Measurements from ENCODE around the gene MEPE.

Gene MEPE, protein sequence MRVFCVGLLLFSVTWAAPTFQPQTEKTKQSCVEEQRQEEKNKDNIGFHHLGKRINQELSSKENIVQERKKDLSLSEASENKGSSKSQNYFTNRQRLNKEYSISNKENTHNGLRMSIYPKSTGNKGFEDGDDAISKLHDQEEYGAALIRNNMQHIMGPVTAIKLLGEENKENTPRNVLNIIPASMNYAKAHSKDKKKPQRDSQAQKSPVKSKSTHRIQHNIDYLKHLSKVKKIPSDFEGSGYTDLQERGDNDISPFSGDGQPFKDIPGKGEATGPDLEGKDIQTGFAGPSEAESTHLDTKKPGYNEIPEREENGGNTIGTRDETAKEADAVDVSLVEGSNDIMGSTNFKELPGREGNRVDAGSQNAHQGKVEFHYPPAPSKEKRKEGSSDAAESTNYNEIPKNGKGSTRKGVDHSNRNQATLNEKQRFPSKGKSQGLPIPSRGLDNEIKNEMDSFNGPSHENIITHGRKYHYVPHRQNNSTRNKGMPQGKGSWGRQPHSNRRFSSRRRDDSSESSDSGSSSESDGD

DNA sequence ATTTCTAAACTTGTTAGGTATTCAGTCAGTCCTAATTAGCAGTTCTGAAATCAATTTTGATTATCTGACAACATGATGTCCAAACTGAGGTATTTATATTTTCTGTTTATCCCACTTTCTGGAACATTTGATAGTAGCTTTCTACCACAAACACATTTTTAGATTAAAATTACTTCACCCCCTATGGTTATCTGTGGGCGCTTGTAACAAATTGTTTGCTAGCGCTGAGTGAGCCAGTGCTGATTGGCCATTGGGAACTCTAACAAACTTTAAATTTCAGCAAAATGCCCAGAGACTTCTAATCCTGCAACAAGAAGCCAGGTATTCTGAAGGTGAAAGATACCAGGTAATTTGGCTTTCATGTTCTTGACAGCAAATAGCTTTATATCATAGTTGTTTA lies at the start of gene MEPE:
Gene MEPE (plus strand): TSS at position 301 of the 400 bp plus-strand sequence. CDS start 1,746 bp downstream, outside the sequence.
- FAIRE-seq: no peak

DNA sequence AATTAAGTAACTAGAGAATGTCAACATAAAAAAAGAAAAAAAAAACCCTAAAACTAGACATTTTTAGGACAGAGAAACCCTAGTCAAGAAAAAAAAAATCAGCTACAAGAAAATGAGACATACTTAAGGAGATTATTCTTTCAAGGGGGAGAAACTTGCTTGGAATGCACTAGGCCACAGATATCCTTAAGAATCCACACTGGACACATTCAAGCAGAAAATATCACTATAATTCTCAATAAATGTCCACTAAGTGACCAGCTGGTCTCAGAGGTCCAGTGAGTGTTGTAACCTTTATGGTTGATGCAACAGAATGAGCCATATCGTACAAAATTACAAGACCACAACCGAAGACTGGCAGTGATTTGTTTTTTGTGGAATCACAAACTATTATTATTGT lies 49.0 kb upstream of the MEPE start:
- FAIRE-seq: no peak

DNA sequence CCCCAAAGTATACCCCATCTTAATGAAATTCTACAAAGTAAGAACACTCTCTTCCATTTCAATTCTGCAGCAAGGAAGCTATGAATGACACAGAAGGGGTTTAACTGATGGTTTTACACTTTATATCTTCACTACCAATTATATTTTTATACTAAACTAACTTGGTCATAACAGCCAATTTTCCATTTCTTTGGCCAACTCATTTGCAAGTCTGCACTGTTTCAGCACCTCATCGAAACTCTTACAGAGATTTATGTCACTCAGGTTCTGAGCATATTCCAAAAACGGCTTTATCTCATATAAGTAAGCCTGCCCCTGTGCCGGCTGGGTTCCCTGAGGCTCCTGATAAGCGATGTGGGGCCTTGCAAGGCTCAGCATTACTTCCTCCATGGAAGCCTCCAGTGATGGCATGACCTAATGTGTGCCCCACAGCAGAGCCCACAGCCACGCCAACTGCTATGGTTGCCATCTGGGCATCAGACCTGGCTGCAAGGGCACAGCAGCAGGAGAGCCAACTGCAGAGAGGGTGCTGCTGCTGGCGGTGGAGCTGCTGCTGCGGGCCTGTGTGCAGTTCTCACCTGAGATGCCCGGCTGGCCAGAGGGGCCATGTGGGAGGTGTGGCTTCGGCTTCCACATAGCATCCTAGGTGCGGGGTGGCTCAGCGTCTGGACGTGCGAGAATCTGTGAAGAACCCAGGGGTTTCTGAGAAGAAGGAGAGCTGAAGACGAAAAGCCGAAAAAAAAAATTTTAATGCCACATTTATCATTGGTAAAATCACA lies 46.8 kb upstream of the MEPE start:
- FAIRE-seq: no peak

DNA sequence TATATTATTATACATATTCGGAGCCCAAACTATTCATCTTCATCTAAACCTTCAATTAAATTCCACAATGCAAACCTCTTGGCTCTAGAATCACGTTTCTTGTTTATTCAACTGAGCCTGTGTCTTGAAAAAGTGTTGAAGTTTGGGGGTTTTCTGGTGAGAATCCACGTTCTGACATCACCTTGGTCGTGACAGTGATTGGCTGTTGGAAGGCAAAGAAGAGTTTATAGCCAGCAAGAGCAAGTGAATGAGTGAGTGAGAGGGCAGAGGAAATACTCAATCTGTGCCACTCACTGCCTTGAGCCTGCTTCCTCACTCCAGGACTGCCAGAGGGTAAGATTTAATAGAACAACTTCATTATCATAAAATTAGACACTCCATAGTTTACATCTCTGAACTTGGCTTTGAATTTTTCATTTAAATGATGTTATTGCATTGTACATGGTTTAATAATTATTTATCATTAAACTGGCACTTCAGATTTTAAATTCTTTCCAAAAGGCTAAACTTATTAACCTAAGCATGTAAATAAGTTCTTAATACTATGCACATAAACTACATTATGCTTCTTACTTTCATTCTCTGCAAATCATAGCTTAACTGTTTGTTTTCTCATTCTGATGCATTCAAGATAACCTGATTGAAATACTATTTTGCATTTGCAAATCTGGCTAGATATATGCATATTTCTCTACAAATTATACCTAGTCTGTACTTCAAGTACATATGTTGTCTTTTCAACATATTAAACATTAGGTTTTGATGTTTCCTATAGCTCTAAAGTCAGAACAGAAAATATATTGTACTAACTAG lies 33.3 kb upstream of the MEPE start, which contains the start of gene IBSP:
Gene IBSP (plus strand): TSS at position 254 of the 813 bp plus-strand sequence. CDS start 2,808 bp downstream, outside the sequence.
- FAIRE-seq: no peak

DNA sequence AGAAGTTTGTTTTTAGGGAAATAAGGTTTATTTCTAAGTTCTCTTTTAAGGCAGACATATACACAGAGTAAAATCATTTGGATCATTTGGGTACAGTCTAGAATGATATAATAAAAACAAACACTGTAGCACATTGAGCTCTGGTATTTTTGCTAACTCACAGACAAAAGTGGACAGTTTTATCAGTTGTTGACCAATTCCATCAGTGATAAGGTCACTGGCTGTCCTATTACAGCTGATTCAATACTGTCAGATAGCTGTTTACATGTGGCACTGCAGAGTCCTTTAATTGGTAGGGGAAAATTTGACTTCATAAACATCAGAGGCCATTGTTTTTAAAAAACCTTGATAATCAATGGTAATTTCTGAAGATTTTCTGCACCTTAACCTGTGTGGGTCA lies 29.9 kb upstream of the MEPE start:
- no peak for FAIRE-seq

DNA sequence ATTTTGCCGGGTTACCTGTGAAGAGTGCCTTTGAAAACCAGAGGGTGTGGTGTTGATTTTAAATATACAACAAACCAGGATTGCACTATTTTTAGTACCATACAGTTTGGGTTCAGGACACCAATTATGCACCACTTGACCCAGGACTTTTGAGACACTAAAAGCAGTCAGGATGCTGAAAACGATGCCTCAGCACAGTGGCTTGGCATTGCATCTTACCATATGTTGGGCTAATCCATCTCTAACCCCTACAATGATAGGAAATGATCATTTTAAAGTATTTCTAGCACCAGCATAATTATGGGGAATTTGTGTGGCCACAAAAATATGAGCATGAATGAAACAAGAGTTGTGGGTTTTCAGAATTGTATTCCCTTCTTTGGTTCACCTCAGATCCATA lies 29.3 kb upstream of the MEPE start:
- FAIRE-seq: no peak

DNA sequence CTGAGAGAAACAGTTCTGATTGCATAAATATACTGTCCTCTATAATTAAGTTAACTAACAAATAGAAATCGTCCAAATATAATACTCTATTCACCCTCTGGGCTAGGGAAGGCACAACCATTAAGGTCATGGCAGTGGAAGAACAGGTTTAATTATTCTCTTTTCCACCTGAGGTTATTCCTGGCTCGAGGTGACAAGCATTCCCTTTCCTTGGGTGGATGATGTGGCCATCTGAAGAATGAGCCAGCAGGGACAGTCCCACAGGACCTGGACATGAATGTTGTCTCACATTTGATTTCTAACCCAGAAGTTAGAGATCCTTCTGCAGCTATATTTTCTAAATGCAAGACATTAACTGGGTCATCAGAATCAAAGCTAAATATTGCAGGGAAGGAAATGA lies 27.9 kb upstream of the MEPE start:
- FAIRE-seq: no peak

DNA sequence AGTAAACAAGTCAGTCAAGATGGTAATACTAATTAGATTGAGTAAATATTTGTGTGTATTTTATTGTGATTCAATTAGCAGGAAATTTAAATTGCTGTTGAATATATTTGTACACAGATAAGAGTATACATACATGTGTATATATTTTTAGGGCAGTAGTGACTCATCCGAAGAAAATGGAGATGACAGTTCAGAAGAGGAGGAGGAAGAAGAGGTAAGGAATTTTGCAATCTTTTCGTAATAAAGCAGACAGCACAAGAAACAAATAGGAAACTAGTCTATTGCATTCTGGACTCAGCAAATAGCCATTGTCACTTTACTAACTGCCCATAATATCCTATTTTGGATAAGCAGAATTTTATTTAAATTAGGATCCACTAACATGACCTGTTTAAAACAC lies 26.8 kb upstream of the MEPE start:
- FAIRE-seq: no peak

DNA sequence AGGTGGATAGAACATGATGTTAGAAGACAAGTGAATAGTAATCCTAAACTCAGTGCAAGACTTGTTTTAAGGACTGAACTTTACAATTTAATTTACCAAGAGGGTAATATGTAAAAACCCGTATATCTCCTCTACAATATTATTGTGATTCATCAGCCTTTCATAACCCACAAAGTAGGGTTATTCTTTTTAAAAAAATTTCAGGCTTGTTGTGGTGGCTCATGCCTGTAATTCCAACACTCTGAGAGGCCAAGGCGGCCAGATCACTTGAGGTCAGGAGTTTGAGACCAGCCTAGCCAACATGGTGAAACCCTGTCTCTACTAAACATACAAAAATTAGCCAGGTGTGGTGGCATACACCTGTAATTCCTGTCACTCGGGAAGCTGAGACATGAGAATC lies 26.2 kb upstream of the MEPE start:
- FAIRE-seq: no peak

DNA sequence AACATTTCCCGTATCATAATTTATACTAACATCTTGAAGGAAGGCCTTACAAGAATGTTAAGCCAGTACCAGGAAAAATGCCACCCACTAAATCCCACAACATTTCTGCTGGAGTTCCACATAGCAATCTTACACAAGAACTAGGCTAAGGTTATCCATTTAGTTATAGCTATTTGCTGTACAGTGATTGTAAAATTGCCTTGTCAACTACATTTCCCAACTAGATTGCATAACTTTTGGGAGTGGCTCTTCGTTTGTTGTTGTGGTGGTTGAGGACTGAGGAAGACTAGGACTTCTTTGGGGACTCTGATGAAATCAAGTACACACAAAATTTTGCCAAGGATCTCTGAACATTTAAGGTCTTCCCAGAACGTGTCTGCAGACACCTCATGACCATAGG lies 25.4 kb upstream of the MEPE start:
- no peak for FAIRE-seq

DNA sequence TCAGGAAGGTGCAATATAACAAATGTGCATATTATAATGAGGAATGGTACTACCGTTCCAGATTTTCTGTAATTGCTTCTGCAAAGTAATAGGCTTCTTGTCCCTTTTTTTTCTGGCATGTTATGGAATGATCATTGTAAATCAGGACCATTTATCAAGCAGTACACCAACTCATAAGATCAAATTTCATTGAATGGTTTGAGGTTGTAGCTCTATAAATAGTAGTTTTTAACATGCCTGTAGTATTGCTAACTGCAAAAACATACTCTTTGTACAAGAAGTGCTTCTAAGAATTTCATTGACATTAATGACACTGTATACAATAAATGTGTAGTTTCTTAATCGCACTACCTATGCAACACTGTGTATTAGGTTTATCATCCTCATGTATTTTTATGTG lies 20.8 kb upstream of the MEPE start:
- FAIRE-seq: no peak

DNA sequence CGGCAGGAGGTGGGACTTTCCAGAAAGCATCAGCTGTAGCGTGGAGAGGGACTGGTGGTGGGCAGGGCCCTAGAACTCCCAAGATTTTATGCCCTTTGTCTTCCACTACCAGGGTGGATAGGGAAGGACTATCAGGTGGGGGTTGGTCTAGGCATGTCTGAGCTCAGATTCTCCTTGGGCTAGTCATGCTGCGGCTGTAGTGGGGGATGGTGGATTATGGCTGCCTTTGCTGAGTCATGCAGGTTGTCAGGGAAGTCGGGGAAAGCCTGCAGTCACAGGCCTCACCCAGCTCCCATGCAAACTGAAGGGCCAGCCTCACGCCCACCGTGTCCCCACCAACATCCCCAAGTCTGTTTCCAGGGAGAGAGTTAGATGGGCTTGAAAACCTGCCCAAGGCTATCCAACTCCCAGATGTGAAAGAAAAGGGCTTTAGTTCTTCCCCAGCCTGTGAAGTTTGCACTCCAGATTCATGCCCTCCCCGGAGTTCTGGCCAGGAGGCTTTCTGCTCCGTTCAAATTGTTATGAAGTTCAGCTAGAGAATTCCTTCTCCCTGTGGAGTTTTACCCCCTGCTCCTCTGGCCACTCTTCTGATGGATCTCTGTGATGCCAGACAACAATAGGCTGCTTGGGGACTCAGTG lies 13.4 kb upstream of the MEPE start:
- no peak for FAIRE-seq

DNA sequence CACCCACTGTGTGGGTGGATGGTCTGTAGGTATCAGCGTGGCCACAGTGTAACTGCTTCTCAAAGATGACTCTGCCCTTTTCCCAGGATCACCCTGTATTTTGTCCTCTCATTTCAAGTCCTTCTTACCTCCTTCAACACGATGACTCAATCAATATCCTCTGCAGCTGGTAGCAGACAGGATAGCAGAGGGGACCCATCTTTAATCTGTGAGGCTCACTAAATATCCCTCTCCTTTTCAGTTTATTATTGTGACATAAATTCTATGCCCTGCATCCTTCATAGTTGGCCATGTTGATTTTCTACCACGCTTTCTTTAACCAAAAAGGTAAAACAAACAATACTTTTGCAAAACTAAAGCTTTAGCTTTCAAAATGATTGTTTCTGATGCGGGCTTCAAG lies 9.6 kb upstream of the MEPE start:
- FAIRE-seq: no peak

DNA sequence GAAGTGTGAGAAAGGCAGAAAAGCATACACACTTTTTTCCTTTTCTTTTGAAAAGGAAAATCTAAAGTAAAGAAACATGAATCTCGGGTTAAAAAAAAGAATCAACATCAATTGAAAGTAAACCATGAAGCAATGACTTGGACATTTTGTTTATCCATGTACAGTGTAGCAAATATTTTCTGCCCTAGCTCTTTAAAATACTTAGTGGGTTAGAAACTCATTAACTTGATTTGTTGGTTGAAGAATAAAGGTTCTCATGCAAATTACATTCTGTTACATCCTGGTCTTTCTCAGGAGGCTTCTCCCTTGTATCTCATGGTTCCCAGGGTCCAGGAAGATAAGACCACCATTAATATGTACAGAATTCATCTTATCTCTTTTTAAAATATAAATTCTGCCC lies 9.0 kb upstream of the MEPE start:
- no peak for FAIRE-seq

DNA sequence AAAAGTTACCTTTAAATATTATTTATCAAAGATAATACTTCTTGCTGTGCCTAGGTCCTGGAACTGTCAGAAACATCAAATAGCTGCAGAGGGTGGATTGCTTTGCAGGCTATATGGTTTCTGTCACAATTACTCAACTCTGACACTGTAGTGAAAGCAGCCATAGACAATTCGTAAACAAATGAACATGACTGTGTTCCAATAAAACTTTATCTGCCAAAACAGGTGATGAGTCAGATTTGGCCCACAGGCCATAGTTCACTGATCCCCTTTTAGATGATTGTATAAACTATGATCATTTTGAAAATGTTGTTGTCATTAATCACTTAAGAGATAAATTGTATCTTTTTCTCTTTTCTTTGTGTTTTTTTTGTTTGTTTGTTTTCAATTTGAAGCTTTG lies 8.4 kb upstream of the MEPE start:
- no peak for FAIRE-seq

DNA sequence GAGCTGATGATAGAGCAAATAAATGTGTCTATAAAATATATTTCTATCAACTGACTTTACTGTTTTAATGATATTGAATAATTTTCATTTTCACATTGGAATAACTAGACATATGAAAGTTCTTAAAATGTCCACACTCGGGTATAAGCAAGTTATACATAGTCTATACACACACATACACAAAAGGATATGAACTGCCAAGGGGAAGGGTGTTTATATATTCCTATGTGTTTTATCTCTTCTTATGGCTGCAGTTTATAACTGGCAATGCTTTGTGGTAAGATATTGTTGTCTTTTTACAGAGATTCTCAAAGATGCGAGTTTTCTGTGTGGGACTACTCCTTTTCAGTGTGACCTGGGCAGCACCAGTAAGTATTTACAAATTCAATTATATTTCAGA lies 1.6 kb downstream of the MEPE start:
- FAIRE-seq: no peak

DNA sequence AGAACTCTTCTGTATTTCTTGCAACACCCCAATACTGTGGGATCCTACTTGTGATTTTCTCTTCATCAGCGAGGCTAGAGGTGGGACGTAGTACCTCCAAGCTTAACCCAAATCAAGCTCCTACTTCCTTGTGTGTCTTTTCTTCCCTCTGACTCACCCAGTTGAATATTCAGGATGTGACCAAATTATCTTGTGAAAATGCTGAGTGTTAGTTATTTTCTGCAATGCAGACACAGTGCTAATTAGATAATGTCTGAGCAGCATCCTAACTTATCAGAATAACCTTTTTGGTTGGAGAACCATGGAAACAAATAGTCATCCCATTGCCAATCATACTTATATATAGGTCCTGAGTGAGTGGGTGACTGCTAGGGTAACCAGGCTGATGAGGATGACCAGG lies 2.4 kb downstream of the MEPE start:
- FAIRE-seq: no peak

DNA sequence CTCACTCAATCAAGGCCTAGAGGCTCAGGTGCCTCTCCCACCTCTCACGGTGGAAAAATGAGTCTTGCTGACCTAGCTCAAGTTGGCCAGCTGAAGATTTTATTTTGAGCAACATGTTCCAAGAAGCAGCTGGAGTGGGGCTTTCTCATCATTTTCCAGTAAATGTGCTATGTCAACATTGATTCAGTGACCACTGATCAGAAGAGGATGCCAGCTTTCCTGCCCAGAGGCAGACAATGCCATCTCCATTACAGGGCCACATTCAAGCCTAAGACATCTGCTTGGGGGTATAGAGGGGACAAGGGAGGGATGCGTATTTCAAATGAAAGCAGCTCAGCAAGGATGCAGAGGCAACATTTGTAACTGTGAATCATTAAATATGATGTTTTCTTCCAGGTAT lies 3.0 kb downstream of the MEPE start:
- FAIRE-seq: no peak

DNA sequence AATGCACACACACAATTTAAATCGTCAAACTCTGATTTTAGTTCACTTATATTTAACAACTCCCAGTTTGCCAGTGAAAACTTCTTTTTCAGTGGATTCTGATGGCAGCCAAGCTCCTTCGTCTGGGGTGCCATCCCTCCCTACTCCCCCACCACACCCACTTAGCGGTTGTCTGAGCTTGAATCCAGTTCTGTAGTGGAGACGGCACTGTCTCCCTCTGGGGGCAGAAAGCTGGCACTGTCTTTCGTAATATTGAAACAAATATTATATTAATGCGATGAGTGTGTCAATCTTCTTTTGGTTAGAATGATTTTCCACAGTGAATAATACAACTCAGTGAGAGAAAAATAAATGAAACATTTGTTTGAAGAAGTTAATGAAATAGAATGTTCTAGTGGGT lies 5.4 kb downstream of the MEPE start:
- FAIRE-seq: no peak

DNA sequence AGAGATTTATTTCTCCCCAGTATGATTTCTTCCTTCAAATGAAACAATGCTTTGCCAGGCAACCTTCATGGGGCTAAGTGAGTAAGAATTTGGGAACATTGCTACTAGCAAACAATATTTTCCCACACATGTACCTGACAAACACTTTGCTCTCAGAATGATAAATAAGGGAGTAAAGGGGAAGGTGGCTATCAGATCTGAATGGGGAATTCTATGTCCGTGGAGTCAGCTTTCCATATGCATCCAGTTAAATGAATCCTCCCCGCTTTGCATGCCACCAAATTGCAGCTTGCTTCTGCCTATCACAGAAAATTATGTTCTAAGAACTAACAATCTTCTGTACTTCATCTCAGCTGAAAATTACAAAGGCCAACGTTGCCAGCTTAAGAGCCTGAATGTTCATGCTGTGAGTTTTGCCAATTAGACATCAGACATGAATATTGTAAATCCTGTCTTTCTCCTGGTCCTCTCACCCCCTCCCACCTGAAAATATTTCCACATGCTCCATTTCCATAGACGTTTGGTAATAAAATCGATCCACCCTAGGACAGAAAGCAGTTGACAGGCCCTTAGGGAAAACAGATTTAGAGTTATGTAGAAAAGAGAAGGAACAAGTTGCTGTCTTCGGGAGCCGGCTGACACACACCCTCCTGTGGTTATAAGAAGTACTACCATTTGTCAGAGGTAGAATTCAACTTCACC lies 6.3 kb downstream of the MEPE start:
- peak; percentile 83 for FAIRE-seq

DNA sequence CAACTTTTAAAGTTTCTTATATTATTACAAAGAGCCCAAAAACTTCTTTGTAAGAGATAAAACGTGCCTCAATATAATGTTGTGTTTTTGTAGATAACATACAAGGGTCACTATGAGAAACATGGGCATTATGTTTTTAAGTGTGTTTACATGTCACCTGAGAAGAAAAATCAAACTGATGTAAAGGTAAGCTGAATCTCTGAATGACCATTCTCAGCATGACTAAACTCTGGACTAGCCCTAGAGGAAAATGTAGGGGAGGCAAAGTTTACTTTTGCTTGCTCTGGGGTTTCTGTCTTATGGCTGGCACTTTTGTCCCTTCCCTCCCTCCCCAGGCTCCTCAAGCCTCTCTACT lies 6.8 kb downstream of the MEPE start:
- no peak for FAIRE-seq

DNA sequence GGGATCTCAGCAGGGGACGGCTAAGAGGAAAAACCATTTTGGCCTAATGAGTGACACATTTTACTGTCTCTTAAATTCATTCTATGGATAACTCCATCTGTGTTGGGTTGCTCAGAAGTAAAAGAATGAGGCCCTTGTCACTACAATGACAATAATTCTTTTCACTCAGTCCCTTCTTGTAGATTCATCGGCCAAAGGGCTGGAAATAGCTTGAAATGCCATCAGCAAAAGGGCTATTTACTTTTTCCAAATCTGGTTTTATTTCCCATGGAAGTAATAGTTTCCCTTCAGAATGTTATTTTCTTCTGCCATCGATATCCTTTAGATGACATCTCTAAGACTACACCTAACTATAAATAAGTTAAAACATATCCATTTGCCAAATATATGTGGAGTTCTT lies 7.4 kb downstream of the MEPE start:
- FAIRE-seq: no peak
